ENCODE data around the gene HACD2. TPM values are rescaled to one million over a fixed set of nuclear protein-coding genes. Genes with fewer than 3 reads are reported as not detected.

The HACD2 gene
- total RNA-seq, 3 donors from 2014 or later = 40.9 to 65.0 (median 52.7) TPM

DNA sequence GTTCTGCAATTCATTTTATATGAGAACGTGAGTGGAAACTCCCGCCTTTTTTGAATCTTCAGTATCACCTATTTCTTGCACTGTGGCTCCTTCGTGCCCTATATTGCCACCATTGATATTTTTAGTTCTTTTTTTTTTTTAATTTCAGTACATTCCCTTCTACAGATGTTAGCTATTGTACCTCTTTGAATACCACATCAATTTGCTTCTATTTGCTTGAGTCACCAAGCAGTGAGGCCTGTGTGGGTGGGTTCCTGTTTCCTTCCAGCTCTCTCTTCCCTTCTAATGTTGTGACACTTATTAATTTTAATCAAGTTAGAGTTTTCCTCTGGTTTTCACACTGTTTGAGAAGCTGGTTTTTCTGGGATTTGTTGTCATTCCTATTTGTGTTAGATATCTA is 8.7 kb downstream of the HACD2 start:
- intact Hi-C loops (cut with DNase I, micrococcal nuclease) = no loop called here
- peaks cover 4% of the 10 kb centered on the region for H3K36me3 ChIP-seq (ENCODE audit: low read depth)
- H3K9me3 ChIP-seq = no peaks in the 10 kb centered on the region
- ATAC-seq (no peak), DNase-seq (no peak)
- H3K4me1 ChIP-seq (ENCODE audit: low read depth) = no peaks in the 10 kb centered on the region
- no peak overlapping the region for H3K4me3 ChIP-seq
- TF ChIP-seq, protein P1, sequence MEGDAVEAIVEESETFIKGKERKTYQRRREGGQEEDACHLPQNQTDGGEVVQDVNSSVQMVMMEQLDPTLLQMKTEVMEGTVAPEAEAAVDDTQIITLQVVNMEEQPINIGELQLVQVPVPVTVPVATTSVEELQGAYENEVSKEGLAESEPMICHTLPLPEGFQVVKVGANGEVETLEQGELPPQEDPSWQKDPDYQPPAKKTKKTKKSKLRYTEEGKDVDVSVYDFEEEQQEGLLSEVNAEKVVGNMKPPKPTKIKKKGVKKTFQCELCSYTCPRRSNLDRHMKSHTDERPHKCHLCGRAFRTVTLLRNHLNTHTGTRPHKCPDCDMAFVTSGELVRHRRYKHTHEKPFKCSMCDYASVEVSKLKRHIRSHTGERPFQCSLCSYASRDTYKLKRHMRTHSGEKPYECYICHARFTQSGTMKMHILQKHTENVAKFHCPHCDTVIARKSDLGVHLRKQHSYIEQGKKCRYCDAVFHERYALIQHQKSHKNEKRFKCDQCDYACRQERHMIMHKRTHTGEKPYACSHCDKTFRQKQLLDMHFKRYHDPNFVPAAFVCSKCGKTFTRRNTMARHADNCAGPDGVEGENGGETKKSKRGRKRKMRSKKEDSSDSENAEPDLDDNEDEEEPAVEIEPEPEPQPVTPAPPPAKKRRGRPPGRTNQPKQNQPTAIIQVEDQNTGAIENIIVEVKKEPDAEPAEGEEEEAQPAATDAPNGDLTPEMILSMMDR (IDR thresholded peaks at IDR 0.05) = no peak

DNA sequence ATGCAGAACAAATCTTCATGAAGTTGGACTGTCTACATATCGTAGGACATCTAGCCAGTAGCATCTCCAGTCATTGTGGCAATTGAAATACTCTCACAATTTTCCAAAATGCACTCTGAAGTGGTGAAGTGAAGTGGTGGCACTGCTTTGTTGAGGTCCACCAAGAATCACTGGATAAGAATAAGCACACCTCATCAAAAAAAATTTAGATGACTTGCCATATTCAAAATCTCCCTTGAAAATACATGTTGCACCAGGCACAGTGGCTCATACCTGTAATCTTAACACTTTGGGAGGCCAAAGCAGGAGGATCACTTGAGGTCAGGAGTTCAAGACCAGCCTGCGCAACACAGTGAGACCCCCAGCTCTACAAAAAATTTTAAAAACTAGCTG is 12.9 kb downstream of the HACD2 start:
- Histone ChIP-seq H3K4me1 (ENCODE audit: low read depth) (no peaks in the 10 kb centered on the region), H3K9me3 (no peaks in the 10 kb centered on the region), H3K4me3 (no peak overlapping the region), H3K36me3 (ENCODE audit: low read depth) (peaks cover 4% of the 10 kb centered on the region)
- intact Hi-C loops (cut with DNase I, micrococcal nuclease) = no loop called here
- DNase-seq (no peak), ATAC-seq (no peak)
- TF ChIP-seq, protein P1 (IDR thresholded peaks at IDR 0.05) = no peak

GRCh38 chr3:123571264-123571972 is 13.4 kb downstream of the HACD2 start:
- Histone ChIP-seq H3K4me1 (ENCODE audit: low read depth) (no peaks in the 10 kb centered on the region), H3K4me3 (no peak overlapping the region), H3K9me3 (no peaks in the 10 kb centered on the region), H3K36me3 (ENCODE audit: low read depth) (peaks cover 4% of the 10 kb centered on the region)
- intact Hi-C loops (cut with DNase I, micrococcal nuclease) = no loop called here
- DNase-seq (no peak), ATAC-seq (no peak)
- TF ChIP-seq, protein P1 (IDR thresholded peaks at IDR 0.05) = no peak

- intact Hi-C loops (cut with DNase I, micrococcal nuclease) = no loop called here
- ATAC-seq = no peak
- H3K36me3 ChIP-seq (ENCODE audit: low read depth) = no peaks in the 10 kb centered on the region
- H3K9me3 ChIP-seq = no peaks in the 10 kb centered on the region
- no peak overlapping the region for H3K4me3 ChIP-seq
- no peaks in the 10 kb centered on the region for H3K4me1 ChIP-seq (ENCODE audit: low read depth)
- TF ChIP-seq, protein P1 (IDR thresholded peaks at IDR 0.05) = no peak
- DNase-seq = no peak
These were observed 16.0 kb downstream of the HACD2 start for GRCh38 chr3:123568875-123569274.

GRCh38 chr3:123568034-123568433 is 16.8 kb downstream of the HACD2 start:
- no peak overlapping the region for H3K4me3 ChIP-seq
- H3K9me3 ChIP-seq = no peaks in the 10 kb centered on the region
- TF ChIP-seq, protein P1 (IDR thresholded peaks at IDR 0.05) = no peak
- ATAC-seq (no peak), DNase-seq (no peak)
- H3K4me1 ChIP-seq (ENCODE audit: low read depth) = no peaks in the 10 kb centered on the region
- H3K36me3 ChIP-seq (ENCODE audit: low read depth) = no peaks in the 10 kb centered on the region
- intact Hi-C loops (cut with DNase I, micrococcal nuclease) = no loop called here

Measured in mucosa of descending colon (tissue), 3 donors.